ENCODE results near the gene TMEM52.

The TMEM52 gene

DNA sequence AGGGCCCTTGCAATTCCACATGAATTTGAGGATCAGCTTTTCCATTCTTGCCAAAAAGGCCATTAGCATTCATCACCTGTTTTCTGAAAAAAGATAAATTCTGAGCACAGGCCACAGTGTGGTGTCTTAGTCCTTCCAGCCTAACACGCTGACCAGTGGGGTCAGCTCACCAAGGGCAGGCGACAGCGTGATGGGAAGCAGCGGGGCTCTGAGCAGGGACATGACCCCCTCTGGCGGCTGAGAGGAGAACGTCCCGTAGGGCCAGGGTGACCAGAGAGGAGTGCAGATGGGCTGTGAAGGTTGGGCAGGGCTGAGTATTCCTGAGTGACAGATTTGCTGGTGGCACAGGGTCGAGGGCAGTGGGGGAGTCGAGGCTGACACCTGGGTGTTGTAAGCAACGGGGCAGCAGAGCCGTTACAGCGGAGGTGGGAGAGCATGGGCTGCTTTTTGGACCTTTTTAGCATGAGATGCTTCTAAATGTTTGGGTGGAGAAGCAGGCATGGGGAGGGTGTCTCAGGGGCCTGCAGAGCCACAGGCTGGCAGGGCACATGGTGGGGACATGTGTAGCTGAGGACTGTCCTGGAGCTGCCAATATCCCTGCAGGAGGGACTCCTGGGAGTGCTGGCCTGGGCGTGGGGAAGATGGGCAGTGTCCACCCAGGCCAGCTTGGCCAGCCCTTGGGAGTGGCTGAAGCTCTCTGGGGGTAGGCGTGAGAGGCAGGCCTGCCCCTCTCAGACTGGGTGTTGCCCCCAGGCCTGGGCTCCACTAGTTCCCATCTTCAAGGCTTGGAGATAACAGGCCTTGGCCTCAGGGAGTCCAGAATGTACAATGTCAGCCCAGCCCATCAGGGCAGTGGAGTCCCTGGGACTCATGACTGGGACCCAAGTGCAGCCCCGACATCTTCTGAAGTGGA lies 12.6 kb downstream of the TMEM52 start (continued):
- TF ChIP-seq, protein P1, sequence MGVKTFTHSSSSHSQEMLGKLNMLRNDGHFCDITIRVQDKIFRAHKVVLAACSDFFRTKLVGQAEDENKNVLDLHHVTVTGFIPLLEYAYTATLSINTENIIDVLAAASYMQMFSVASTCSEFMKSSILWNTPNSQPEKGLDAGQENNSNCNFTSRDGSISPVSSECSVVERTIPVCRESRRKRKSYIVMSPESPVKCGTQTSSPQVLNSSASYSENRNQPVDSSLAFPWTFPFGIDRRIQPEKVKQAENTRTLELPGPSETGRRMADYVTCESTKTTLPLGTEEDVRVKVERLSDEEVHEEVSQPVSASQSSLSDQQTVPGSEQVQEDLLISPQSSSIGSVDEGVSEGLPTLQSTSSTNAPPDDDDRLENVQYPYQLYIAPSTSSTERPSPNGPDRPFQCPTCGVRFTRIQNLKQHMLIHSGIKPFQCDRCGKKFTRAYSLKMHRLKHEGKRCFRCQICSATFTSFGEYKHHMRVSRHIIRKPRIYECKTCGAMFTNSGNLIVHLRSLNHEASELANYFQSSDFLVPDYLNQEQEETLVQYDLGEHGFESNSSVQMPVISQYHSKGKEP (tag by site-specific recombination; IDR thresholded peaks at IDR 0.05), result no peak
- TF ChIP-seq, protein P2, sequence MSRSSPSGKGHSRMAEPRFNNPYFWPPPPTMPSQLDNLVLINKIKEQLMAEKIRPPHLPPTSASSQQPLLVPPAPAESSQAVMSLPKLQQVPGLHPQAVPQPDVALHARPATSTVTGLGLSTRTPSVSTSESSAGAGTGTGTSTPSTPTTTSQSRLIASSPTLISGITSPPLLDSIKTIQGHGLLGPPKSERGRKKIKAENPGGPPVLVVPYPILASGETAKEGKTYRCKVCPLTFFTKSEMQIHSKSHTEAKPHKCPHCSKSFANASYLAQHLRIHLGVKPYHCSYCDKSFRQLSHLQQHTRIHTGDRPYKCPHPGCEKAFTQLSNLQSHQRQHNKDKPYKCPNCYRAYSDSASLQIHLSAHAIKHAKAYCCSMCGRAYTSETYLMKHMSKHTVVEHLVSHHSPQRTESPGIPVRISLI (tag by site-specific recombination; IDR thresholded peaks at IDR 0.05), result no peak
- TF ChIP-seq SP7 (tag by site-specific recombination; IDR thresholded peaks at IDR 0.05) (peak; percentile 42), ZNF121 (tag by site-specific recombination; IDR thresholded peaks at IDR 0.05) (peak; percentile 90), ZNF394 (tag by site-specific recombination; IDR thresholded peaks at IDR 0.05; ENCODE audit: borderline replicate concordance) (no peak; the same call in 1 of the 2 replicates), GLIS2 (tag by site-specific recombination; IDR thresholded peaks at IDR 0.05) (peak; percentile 34), SALL2 (tag by site-specific recombination; IDR thresholded peaks at IDR 0.05; ENCODE audit: borderline replicate concordance) (no peak), ZNF776 (tag by site-specific recombination; IDR thresholded peaks at IDR 0.05; ENCODE audit: borderline replicate concordance) (no peak), PRDM1 (tag by site-specific recombination; IDR thresholded peaks at IDR 0.05) (no peak), ZNF335 (tag by site-specific recombination; conservative IDR thresholded peaks at IDR 0.05) (peak; percentile 71), ZNF175 (tag by site-specific recombination; IDR thresholded peaks at IDR 0.05) (no peak), KLF1 (tag by site-specific recombination; IDR thresholded peaks at IDR 0.05) (peak; percentile 2), ZFP37 (tag by site-specific recombination; IDR thresholded peaks at IDR 0.05) (no peak; the same call in 1 of the 2 replicates), ZNF155 (tag by site-specific recombination; IDR thresholded peaks at IDR 0.05) (no peak), ZNF274 (IDR thresholded peaks at IDR 0.05; ENCODE audit: low read length) (no peak), ZNF274 (tag by site-specific recombination; IDR thresholded peaks at IDR 0.05; ENCODE audit: borderline replicate concordance) (no peak), ZNF843 (tag by site-specific recombination; IDR thresholded peaks at IDR 0.05) (no peak), ZNF292 (tag by site-specific recombination; IDR thresholded peaks at IDR 0.05; ENCODE audit: borderline replicate concordance, low read depth) (no peak), ZNF202 (tag by site-specific recombination; IDR thresholded peaks at IDR 0.05; ENCODE audit: borderline replicate concordance) (no peak), ZNF311 (tag by site-specific recombination; IDR thresholded peaks at IDR 0.05; ENCODE audit: borderline replicate concordance) (no peak), ZNF23 (tag by site-specific recombination; IDR thresholded peaks at IDR 0.05; ENCODE audit: borderline replicate concordance) (no peak), ZNF658 (tag by site-specific recombination; IDR thresholded peaks at IDR 0.05) (no peak), ZEB2 (tag by site-specific recombination; IDR thresholded peaks at IDR 0.05) (peak; percentile 46; the same call in 1 of the 2 replicates), ZNF585B (tag by site-specific recombination; IDR thresholded peaks at IDR 0.05) (0 out of 2 replicates have a peak, but pooled peaks have one; percentile 12), FEZF1 (tag by site-specific recombination; IDR thresholded peaks at IDR 0.05) (no peak)
- TF ChIP-seq, protein P3, sequence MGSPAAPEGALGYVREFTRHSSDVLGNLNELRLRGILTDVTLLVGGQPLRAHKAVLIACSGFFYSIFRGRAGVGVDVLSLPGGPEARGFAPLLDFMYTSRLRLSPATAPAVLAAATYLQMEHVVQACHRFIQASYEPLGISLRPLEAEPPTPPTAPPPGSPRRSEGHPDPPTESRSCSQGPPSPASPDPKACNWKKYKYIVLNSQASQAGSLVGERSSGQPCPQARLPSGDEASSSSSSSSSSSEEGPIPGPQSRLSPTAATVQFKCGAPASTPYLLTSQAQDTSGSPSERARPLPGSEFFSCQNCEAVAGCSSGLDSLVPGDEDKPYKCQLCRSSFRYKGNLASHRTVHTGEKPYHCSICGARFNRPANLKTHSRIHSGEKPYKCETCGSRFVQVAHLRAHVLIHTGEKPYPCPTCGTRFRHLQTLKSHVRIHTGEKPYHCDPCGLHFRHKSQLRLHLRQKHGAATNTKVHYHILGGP (tag by site-specific recombination; IDR thresholded peaks at IDR 0.05), result no peak
- TF ChIP-seq, protein P4, sequence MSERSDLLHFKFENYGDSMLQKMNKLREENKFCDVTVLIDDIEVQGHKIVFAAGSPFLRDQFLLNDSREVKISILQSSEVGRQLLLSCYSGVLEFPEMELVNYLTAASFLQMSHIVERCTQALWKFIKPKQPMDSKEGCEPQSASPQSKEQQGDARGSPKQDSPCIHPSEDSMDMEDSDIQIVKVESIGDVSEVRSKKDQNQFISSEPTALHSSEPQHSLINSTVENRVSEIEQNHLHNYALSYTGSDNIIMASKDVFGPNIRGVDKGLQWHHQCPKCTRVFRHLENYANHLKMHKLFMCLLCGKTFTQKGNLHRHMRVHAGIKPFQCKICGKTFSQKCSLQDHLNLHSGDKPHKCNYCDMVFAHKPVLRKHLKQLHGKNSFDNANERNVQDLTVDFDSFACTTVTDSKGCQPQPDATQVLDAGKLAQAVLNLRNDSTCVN (tag by site-specific recombination; optimal IDR thresholded peaks at IDR 0.05), result no peak
- TF ChIP-seq, protein P5, sequence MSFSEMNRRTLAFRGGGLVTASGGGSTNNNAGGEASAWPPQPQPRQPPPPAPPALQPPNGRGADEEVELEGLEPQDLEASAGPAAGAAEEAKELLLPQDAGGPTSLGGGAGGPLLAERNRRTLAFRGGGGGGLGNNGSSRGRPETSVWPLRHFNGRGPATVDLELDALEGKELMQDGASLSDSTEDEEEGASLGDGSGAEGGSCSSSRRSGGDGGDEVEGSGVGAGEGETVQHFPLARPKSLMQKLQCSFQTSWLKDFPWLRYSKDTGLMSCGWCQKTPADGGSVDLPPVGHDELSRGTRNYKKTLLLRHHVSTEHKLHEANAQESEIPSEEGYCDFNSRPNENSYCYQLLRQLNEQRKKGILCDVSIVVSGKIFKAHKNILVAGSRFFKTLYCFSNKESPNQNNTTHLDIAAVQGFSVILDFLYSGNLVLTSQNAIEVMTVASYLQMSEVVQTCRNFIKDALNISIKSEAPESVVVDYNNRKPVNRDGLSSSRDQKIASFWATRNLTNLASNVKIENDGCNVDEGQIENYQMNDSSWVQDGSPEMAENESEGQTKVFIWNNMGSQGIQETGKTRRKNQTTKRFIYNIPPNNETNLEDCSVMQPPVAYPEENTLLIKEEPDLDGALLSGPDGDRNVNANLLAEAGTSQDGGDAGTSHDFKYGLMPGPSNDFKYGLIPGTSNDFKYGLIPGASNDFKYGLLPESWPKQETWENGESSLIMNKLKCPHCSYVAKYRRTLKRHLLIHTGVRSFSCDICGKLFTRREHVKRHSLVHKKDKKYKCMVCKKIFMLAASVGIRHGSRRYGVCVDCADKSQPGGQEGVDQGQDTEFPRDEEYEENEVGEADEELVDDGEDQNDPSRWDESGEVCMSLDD (tag by site-specific recombination; IDR thresholded peaks at IDR 0.05), result no peak
- TF ChIP-seq, protein P6, sequence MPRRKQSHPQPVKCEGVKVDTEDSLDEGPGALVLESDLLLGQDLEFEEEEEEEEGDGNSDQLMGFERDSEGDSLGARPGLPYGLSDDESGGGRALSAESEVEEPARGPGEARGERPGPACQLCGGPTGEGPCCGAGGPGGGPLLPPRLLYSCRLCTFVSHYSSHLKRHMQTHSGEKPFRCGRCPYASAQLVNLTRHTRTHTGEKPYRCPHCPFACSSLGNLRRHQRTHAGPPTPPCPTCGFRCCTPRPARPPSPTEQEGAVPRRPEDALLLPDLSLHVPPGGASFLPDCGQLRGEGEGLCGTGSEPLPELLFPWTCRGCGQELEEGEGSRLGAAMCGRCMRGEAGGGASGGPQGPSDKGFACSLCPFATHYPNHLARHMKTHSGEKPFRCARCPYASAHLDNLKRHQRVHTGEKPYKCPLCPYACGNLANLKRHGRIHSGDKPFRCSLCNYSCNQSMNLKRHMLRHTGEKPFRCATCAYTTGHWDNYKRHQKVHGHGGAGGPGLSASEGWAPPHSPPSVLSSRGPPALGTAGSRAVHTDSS (tag by site-specific recombination; IDR thresholded peaks at IDR 0.05), result no peak
